HepG2 (cell line): Measurements from ENCODE around the gene DNPH1. TPM values are rescaled to one million over a fixed set of nuclear protein-coding genes. Genes with fewer than 3 reads are reported as not detected.

Experiments used
- ATF7-NPFF ChIP-seq: sonication (generic); formaldehyde crosslinking; IDR thresholded peaks from 2 replicates; pipeline ENCODE4 v1.8.1; 2023; ENCODE audit warnings: mild to moderate bottlenecking, low read depth, missing genetic modification reagents, moderate library complexity
- BCLAF1 ChIP-seq: fragments of 450-650 bp; IDR thresholded peaks from 2 replicates; pipeline ENCODE4 v1.6.1; 2017; ENCODE audit warnings: mild to moderate bottlenecking
- GPBP1L1 ChIP-seq: sonication (generic); formaldehyde crosslinking; IDR thresholded peaks from 2 replicates; pipeline ENCODE4 v1.5.0; 2020; ENCODE audit warnings: mild to moderate bottlenecking, missing genetic modification reagents
- HDAC2 ChIP-seq: sonication (generic); formaldehyde crosslinking; IDR thresholded peaks from 2 replicates; pipeline ENCODE4 v1.4.0; 2020; ENCODE audit warnings: missing genetic modification reagents
- JDP2 ChIP-seq: sonication (generic); formaldehyde crosslinking; IDR thresholded peaks from 2 replicates; pipeline ENCODE4 v1.8.1; 2022; ENCODE audit warnings: missing genetic modification reagents, borderline replicate concordance
- MED1 ChIP-seq: sonication (generic); formaldehyde crosslinking; IDR thresholded peaks from 2 replicates; pipeline ENCODE4 v1.4.0; 2020; ENCODE audit warnings: missing genetic modification reagents
- MTA3 ChIP-seq: sonication (generic); formaldehyde crosslinking; IDR thresholded peaks from 2 replicates; pipeline ENCODE4 v1.4.0; 2020; ENCODE audit warnings: missing genetic modification reagents
- MXD3 ChIP-seq: IDR thresholded peaks from 2 replicates; pipeline ENCODE4 v1.6.1; 2016; ENCODE audit warnings: mild to moderate bottlenecking, missing biosample characterization, missing genetic modification reagents
- NFYB ChIP-seq: sonication (generic); formaldehyde crosslinking; IDR thresholded peaks from 2 replicates; pipeline ENCODE4 v1.4.0; 2020; ENCODE audit warnings: missing genetic modification reagents
- PATZ1 ChIP-seq: sonication (generic); formaldehyde crosslinking; IDR thresholded peaks from 2 replicates; pipeline ENCODE4 v1.4.0; 2020; ENCODE audit warnings: missing genetic modification reagents
- PAWR ChIP-seq: sonication (generic); formaldehyde crosslinking; IDR thresholded peaks from 2 replicates; pipeline ENCODE4 v1.4.0; 2020; ENCODE audit warnings: missing genetic modification reagents, mild to moderate bottlenecking, borderline replicate concordance
- PLSCR1 ChIP-seq: sonication (generic); formaldehyde crosslinking; IDR thresholded peaks from 2 replicates; pipeline ENCODE4 v1.5.0; 2020; ENCODE audit warnings: missing genetic modification reagents, mild to moderate bottlenecking, borderline replicate concordance
- POGK ChIP-seq: sonication (generic); formaldehyde crosslinking; conservative IDR thresholded peaks from 2 replicates; pipeline ENCODE4 v1.8.0; 2022; ENCODE audit warnings: mild to moderate bottlenecking, moderate library complexity, missing genetic modification reagents
- RARA ChIP-seq: IDR thresholded peaks from 2 replicates; pipeline ENCODE4 v1.6.1; 2016; ENCODE audit warnings: missing genetic modification reagents, missing compliant biosample characterization
- TGIF2 ChIP-seq: IDR thresholded peaks from 2 replicates; pipeline ENCODE4 v1.6.1; 2016; ENCODE audit warnings: control low read depth, missing compliant biosample characterization
- ZBTB38 ChIP-seq: sonication (generic); formaldehyde crosslinking; IDR thresholded peaks from 2 replicates; pipeline ENCODE4 v1.5.1; 2020; ENCODE audit warnings: mild to moderate bottlenecking, missing genetic modification reagents
- ZNF160 ChIP-seq: sonication (generic); formaldehyde crosslinking; IDR thresholded peaks from 2 replicates; pipeline ENCODE4 v1.8.0; 2022; ENCODE audit warnings: mild to moderate bottlenecking, inconsistent platforms, missing genetic modification reagents
- ZNF207 ChIP-seq: fragments of 450-650 bp; IDR thresholded peaks from 2 replicates; pipeline ENCODE4 v1.6.1; 2016; ENCODE audit warnings: antibody characterized with exemption, borderline replicate concordance
- ZNF530 ChIP-seq: sonication (generic); formaldehyde crosslinking; IDR thresholded peaks from 2 replicates; pipeline ENCODE4 v1.5.0; 2020; ENCODE audit warnings: low read depth, mild to moderate bottlenecking, missing genetic modification reagents
- ZNF772 ChIP-seq: sonication (generic); formaldehyde crosslinking; IDR thresholded peaks from 2 replicates; pipeline ENCODE4 v1.5.0; 2020; ENCODE audit warnings: mild to moderate bottlenecking, missing genetic modification reagents
- polyA plus RNA-seq, 8 experiments: library from polyadenylated mRNA; depleted of rRNA in 3 of 8; stranded (reverse) in 7 of 8; unstranded in 1 of 8; fragments of >200 nt; fragmentation: Illumina TruSeq in 4 of 8; extraction: Trizol in 4 of 8; gene quantifications; 2 replicates each; pipeline versions ENCODE4 v1.2.1 to v1.2.3, GENCODE V29; 2011 to 2016; ENCODE audit warnings: low read depth in 4 of 8, missing spikeins in 1 of 8, mixed read lengths in 1 of 8; ENCODE audit not compliant: insufficient read depth in 1 of 8
- total RNA-seq, 5 experiments: library from RNA; depleted of rRNA; stranded (reverse); fragments of >200 nt; fragmentation: Illumina TruSeq; extraction: Trizol; gene quantifications; 2 replicates each; pipeline ENCODE4 v1.2.3, GENCODE V29; 2016; ENCODE audit warnings: low read depth in 1 of 5

DNPH1 gene
- total and polyA plus RNA-seq, 2 of the 13 experiments (the other 11 are each of a cell fraction or from before 2014, with no cell fraction given) = 56.5 to 75.1 TPM

- TF ChIP-seq TGIF2 (0 out of 2 replicates have a peak, but pooled peaks have one; percentile 45), NFYB (CRISPR knock-in tag) (0 out of 2 replicates have a peak, but pooled peaks have one; percentile 26), PLSCR1 (CRISPR knock-in tag) (no peak), BCLAF1 (no peak), ZNF772 (peak; percentile 89; the same call in 1 of the 2 replicates), JDP2 (CRISPR knock-in tag) (no peak), ZBTB38 (peak; percentile 94), GPBP1L1 (no peak), PAWR (CRISPR knock-in tag) (peak; percentile 94; the same call in 1 of the 2 replicates), HDAC2 (peak; percentile 89), MED1 (CRISPR knock-in tag) (peak; percentile 69), ZNF160 (CRISPR knock-in tag) (peak; percentile 93), ZNF207 (no peak), RARA (CRISPR knock-in tag) (peak; percentile 70), POGK (CRISPR knock-in tag) (peak; percentile 91), PATZ1 (CRISPR knock-in tag) (peak; percentile 81), ZNF530 (CRISPR knock-in tag) (no peak), ATF7-NPFF (CRISPR knock-in tag) (peak; percentile 87), MXD3 (CRISPR knock-in tag) (peak; percentile 92), MTA3 (CRISPR knock-in tag) (no peak)
Measured at GRCh38 chr6:43181942-43182860, 47.1 kb downstream of the DNPH1 start, which contains the start of gene CUL9 (continued).
